ENCODE results near the gene ELOA. TPM values are rescaled to one million over a fixed set of nuclear protein-coding genes. Genes with fewer than 3 reads are reported as not detected.
A peak's percentile ranks its signal among the peaks of the same experiment; 100 is the strongest.

ELOA gene, protein sequence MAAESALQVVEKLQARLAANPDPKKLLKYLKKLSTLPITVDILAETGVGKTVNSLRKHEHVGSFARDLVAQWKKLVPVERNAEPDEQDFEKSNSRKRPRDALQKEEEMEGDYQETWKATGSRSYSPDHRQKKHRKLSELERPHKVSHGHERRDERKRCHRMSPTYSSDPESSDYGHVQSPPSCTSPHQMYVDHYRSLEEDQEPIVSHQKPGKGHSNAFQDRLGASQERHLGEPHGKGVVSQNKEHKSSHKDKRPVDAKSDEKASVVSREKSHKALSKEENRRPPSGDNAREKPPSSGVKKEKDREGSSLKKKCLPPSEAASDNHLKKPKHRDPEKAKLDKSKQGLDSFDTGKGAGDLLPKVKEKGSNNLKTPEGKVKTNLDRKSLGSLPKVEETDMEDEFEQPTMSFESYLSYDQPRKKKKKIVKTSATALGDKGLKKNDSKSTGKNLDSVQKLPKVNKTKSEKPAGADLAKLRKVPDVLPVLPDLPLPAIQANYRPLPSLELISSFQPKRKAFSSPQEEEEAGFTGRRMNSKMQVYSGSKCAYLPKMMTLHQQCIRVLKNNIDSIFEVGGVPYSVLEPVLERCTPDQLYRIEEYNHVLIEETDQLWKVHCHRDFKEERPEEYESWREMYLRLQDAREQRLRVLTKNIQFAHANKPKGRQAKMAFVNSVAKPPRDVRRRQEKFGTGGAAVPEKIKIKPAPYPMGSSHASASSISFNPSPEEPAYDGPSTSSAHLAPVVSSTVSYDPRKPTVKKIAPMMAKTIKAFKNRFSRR
- total RNA-seq (ENCODE audit: unreplicated experiment) = 40.6 TPM
- long read RNA-seq, full-length matches to known transcripts = 3 of 24 reads
- long read RNA-seq, partial matches to known transcripts = 20 of 24 reads
- long read RNA-seq, other reads (novel, unspliced or antisense) = 1 of 24 reads

DNA sequence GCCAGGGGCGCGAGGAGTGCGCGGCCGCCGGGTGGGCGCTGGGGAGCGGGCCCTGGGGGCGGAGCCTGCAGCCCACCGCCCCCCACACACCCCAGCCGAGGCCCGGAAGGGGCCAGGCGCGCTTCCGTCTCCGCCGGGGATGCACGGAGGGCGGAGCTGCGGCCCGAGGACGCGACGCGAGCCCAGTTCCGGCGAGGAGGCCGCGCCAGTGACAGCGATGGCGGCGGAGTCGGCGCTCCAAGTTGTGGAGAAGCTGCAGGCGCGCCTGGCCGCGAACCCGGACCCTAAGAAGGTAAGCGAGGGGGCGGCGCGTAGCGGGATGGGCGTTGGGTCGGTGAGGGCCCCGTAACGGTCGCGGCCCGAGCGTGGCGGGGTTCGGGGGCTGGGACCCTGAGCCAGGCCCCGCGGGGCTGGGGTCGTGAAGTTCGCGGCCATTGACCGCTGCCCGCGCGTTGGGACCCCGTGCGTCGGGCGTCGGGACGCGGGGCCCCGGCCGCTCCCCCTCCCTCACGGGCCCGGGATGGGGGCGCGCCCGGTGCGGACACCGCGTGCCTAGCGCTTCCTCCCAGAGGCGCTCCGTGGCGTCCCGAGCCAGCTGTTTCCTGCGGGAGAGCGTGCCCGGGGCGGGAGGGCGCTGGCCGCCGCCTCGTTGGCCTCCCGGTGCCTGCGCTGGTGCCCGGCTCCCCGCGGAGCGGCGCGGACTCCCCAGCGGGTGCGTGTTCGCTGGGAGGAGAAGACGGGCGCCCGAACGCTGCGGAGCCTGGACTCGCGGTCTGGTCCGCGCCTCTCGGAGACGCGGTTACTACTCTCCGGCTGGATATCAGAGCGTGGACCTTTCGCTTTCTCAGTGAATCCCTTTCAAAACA is at the start of gene ELOA:
TSS of gene ELOA (plus strand) at position 185 of the 866 bp plus-strand sequence. CDS start at position 218, 33 bp downstream.
- Mint-ChIP-seq H3K4me3 (ENCODE audit: unreplicated experiment) (peak within 1 kb of the TSS; percentile 95), H3K4me1 (ENCODE audit: low read depth, unreplicated experiment) (peaks cover 9% of the 10 kb centered on the region), H3K27me3 (ENCODE audit: unreplicated experiment) (peaks cover 4% of the 10 kb centered on the region), H3K27ac (ENCODE audit: unreplicated experiment) (peak within 1 kb of the TSS; percentile 88), H3K9me3 (ENCODE audit: unreplicated experiment) (peaks cover 10% of the 10 kb centered on the region), H3K36me3 (ENCODE audit: unreplicated experiment) (no peaks in the 10 kb centered on the region)
- TF ChIP-seq, protein P1, sequence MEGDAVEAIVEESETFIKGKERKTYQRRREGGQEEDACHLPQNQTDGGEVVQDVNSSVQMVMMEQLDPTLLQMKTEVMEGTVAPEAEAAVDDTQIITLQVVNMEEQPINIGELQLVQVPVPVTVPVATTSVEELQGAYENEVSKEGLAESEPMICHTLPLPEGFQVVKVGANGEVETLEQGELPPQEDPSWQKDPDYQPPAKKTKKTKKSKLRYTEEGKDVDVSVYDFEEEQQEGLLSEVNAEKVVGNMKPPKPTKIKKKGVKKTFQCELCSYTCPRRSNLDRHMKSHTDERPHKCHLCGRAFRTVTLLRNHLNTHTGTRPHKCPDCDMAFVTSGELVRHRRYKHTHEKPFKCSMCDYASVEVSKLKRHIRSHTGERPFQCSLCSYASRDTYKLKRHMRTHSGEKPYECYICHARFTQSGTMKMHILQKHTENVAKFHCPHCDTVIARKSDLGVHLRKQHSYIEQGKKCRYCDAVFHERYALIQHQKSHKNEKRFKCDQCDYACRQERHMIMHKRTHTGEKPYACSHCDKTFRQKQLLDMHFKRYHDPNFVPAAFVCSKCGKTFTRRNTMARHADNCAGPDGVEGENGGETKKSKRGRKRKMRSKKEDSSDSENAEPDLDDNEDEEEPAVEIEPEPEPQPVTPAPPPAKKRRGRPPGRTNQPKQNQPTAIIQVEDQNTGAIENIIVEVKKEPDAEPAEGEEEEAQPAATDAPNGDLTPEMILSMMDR (IDR thresholded peaks at IDR 0.05; ENCODE audit: partially characterized antibody, unreplicated experiment) = no peak
- DNase-seq = peak; percentile 83

DNA sequence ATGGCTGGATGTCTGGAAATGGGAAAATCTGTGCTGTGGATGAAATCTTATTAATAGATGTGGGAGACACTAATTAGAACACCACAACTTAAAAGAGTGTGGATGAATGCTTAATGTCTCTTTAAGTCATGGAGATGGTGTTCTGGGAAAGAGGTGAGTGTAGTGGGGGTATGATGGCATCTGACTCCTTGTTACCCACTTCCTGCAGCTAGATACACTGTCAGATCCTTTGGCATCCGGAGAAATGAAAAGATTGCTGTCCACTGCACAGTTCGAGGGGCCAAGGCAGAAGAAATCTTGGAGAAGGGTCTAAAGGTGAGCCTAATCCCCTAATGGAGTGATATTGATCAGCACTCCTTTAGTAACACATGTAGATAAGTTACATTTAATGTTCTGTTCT is 49.7 kb upstream of the ELOA start:
- peaks cover 6% of the 10 kb centered on the region for H3K27me3 Mint-ChIP-seq (ENCODE audit: unreplicated experiment)
- H3K4me1 Mint-ChIP-seq (ENCODE audit: low read depth, unreplicated experiment) = peaks cover 23% of the 10 kb centered on the region
- H3K27ac Mint-ChIP-seq (ENCODE audit: unreplicated experiment) = no peak overlapping the region
- peaks cover 2% of the 10 kb centered on the region for H3K9me3 Mint-ChIP-seq (ENCODE audit: unreplicated experiment)
- peak overlapping the region; percentile 98 for H3K4me3 Mint-ChIP-seq (ENCODE audit: unreplicated experiment)
- TF ChIP-seq, protein P1 (IDR thresholded peaks at IDR 0.05; ENCODE audit: partially characterized antibody, unreplicated experiment) = no peak
- no peak for DNase-seq
- H3K36me3 Mint-ChIP-seq (ENCODE audit: unreplicated experiment) = no peaks in the 10 kb centered on the region

DNA sequence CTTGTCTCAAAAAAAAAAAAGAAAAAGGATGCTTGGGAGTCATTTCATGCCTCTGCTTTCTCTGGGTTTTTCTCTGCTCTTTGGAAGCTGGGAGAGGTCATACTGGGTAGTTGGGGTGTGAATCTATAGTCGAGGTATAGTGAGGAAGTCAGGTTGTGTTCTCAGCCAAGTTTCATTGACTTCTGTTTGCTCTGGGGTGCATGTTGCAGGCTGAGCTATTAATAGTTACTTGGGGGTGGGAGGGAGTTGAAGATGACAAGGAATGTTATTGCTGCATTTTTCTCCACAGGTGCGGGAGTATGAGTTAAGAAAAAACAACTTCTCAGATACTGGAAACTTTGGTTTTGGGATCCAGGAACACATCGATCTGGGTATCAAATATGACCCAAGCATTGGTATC is 48.9 kb upstream of the ELOA start:
- TF ChIP-seq, protein P1 (IDR thresholded peaks at IDR 0.05; ENCODE audit: partially characterized antibody, unreplicated experiment) = no peak
- Mint-ChIP-seq H3K4me3 (ENCODE audit: unreplicated experiment) (peak overlapping the region; percentile 15), H3K4me1 (ENCODE audit: low read depth, unreplicated experiment) (peaks cover 23% of the 10 kb centered on the region), H3K27me3 (ENCODE audit: unreplicated experiment) (peaks cover 6% of the 10 kb centered on the region), H3K9me3 (ENCODE audit: unreplicated experiment) (peaks cover 2% of the 10 kb centered on the region), H3K27ac (ENCODE audit: unreplicated experiment) (peak overlapping the region; percentile 39), H3K36me3 (ENCODE audit: unreplicated experiment) (no peaks in the 10 kb centered on the region)
- no peak for DNase-seq

DNA sequence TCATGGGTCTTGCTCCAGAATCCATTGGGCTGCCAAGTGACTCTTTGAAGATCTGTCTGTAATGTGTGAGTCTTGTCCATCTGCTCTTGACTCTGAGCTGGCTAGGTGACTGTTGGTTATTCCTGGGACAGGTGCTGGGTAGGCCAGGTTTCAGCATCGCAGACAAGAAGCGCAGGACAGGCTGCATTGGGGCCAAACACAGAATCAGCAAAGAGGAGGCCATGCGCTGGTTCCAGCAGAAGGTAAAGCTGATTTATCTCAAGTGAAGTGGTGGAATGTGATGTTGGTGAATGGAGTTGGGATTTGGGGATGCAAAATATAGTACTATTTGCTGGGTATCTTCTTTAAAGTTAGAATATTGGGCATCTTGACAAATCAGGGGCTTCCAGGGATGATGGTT is 47.6 kb upstream of the ELOA start:
- peak overlapping the region; percentile 6 for H3K27ac Mint-ChIP-seq (ENCODE audit: unreplicated experiment)
- peaks cover 6% of the 10 kb centered on the region for H3K27me3 Mint-ChIP-seq (ENCODE audit: unreplicated experiment)
- no peak for DNase-seq
- H3K4me3 Mint-ChIP-seq (ENCODE audit: unreplicated experiment) = no peak overlapping the region
- peaks cover 2% of the 10 kb centered on the region for H3K9me3 Mint-ChIP-seq (ENCODE audit: unreplicated experiment)
- TF ChIP-seq, protein P1 (IDR thresholded peaks at IDR 0.05; ENCODE audit: partially characterized antibody, unreplicated experiment) = no peak
- H3K36me3 Mint-ChIP-seq (ENCODE audit: unreplicated experiment) = no peaks in the 10 kb centered on the region
- peaks cover 23% of the 10 kb centered on the region for H3K4me1 Mint-ChIP-seq (ENCODE audit: low read depth, unreplicated experiment)

Data from glutamatergic neuron (in vitro differentiated cells).